ENCODE measurements around the gene MYH6. TPM values are rescaled to one million over a fixed set of nuclear protein-coding genes. Genes with fewer than 3 reads are reported as not detected.

MYH6 gene
- total RNA-seq, 4 donors from 2014 or later: 0.07 TPM; not detected in 3

DNA sequence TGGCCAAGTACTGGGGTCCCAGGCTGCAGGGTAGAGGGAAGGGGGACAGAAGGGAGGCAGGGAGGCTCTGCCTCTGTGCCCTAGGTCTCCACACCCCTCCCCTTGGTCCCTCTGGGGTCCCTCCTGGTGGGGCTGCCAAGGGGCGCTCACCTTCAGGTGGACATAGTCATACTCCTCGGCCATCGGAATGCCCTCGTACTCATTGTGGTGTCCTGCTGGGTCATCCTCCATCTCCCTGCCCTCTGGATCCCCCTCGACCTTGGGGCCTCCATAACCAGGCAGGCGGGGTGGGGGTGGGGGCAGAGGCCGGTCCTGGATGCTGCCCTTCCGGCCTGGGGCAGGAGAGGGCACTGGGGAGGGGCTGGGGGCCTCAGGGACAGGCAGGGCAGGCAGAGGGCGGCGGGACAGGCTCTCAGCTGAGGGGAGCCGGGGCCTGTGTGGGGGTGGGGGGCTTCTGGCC, 48.9 kb downstream of the MYH6 start:
- DNase-seq: no peak
- no peak overlapping the region for H3K27ac ChIP-seq
- H3K27me3 ChIP-seq: no peaks in the 10 kb centered on the region
- no peak overlapping the region for H3K4me3 ChIP-seq
- peaks cover 0 to 7% of the 10 kb centered on the region in 2 donors for H3K4me1 ChIP-seq
- H3K36me3 ChIP-seq: no peaks in the 10 kb centered on the region
- intact Hi-C loops (cut with DNase I; ENCODE audit: low total_unique reads): no loop called here
- H3K9me3 ChIP-seq: no peaks in the 10 kb centered on the region
- TF ChIP-seq, protein P1, sequence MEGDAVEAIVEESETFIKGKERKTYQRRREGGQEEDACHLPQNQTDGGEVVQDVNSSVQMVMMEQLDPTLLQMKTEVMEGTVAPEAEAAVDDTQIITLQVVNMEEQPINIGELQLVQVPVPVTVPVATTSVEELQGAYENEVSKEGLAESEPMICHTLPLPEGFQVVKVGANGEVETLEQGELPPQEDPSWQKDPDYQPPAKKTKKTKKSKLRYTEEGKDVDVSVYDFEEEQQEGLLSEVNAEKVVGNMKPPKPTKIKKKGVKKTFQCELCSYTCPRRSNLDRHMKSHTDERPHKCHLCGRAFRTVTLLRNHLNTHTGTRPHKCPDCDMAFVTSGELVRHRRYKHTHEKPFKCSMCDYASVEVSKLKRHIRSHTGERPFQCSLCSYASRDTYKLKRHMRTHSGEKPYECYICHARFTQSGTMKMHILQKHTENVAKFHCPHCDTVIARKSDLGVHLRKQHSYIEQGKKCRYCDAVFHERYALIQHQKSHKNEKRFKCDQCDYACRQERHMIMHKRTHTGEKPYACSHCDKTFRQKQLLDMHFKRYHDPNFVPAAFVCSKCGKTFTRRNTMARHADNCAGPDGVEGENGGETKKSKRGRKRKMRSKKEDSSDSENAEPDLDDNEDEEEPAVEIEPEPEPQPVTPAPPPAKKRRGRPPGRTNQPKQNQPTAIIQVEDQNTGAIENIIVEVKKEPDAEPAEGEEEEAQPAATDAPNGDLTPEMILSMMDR (IDR thresholded peaks at IDR 0.05): no peak
- no peak for TF ChIP-seq POLR2A (IDR thresholded peaks at IDR 0.05)

DNA sequence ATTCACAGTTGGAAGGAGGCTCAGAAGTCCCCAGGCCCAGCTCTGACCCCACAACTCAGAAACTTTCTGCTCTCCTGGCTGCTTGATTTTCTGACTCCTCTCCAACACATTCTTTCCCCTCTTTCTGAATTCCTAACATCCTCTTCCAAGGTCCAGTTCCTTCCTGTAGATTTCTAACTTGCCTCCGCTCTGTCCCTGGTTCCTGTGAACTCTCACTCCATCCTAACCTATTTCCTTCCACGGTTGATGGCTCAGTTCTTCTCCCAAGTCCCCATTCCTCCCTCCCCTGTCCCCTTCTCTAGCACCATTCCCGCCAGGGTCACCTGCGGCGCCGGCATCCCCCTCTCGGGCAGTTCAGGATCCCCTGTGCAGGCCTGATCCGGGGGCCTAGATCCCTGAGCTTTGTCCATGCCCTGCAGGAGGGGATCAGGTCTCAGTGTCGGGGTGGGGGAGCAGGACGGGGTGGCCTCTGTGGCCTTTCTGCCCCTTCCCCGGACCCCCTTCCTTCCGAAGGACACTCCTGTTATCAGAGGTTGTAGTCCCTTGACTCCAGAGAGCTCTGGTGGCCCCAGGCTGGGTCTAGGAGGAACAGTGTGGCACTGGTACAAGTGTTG, 49.4 kb downstream of the MYH6 start:
- peaks cover 0 to 4% of the 10 kb centered on the region in 2 donors for H3K4me1 ChIP-seq

DNA sequence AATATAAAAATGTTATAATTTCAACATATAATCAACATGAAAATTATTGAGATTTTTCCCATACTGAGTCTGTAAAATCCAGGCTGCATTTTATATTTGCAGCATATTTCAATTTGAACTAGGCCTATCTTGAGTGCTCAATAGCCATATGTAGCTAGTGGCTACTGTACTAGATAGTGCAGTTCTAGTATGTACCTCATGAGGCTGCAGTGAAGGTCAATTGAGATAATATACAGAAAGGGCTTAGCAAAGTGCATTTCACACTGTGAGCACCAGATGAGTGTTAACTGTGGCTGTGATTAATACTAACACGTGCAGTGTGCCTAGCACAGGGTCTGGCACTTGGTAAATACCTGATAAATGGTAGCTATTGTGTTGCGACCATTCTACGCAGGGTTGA, 50.0 kb downstream of the MYH6 start:
- H3K36me3 ChIP-seq: no peaks in the 10 kb centered on the region
- intact Hi-C loops (cut with DNase I; ENCODE audit: low total_unique reads): no loop called here
- H3K4me3 ChIP-seq: no peak overlapping the region
- no peak overlapping the region for H3K27ac ChIP-seq
- H3K4me1 ChIP-seq: no peaks in the 10 kb centered on the region
- no peak for DNase-seq
- no peaks in the 10 kb centered on the region for H3K9me3 ChIP-seq
- TF ChIP-seq, protein P1 (IDR thresholded peaks at IDR 0.05): no peak
- TF ChIP-seq POLR2A (IDR thresholded peaks at IDR 0.05): no peak
- no peaks in the 10 kb centered on the region for H3K27me3 ChIP-seq

More for the DNA sequence above, 49.4 kb downstream of the MYH6 start:
- Histone ChIP-seq H3K36me3 (no peaks in the 10 kb centered on the region), H3K27me3 (no peaks in the 10 kb centered on the region), H3K27ac (no peak overlapping the region), H3K4me3 (no peak overlapping the region), H3K9me3 (no peaks in the 10 kb centered on the region)
- no peak for TF ChIP-seq POLR2A (IDR thresholded peaks at IDR 0.05)
- TF ChIP-seq, protein P1 (IDR thresholded peaks at IDR 0.05): no peak
- no peak for DNase-seq
- intact Hi-C loops (cut with DNase I; ENCODE audit: low total_unique reads): no loop called here

DNA sequence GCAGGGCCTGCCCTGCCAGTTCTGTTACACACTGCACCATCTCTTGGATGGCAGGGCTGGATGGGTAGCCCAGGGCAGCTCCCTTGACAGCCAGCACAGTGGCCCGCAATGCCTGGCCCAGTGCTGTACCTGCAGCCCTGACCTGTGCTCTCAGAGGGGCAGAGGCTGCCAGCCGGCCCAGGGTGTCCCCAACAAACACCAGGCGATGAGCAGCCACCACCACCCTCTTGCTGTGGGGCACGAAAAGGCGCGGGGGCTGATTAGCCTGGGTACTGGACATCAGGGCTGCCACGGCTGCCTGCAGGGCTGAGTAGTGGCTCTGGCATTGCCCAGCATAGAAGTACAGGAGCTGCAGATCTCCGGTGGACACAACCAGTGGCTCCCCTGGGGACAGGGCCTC, 50.8 kb downstream of the MYH6 start:
- no peak for TF ChIP-seq POLR2A (IDR thresholded peaks at IDR 0.05)
- TF ChIP-seq, protein P1 (IDR thresholded peaks at IDR 0.05): no peak
- no peak for DNase-seq
- no peak overlapping the region for H3K4me3 ChIP-seq
- H3K9me3 ChIP-seq: no peaks in the 10 kb centered on the region
- no peaks in the 10 kb centered on the region for H3K27me3 ChIP-seq
- intact Hi-C loops (cut with DNase I; ENCODE audit: low total_unique reads): no loop called here
- H3K27ac ChIP-seq: no peak overlapping the region
- H3K4me1 ChIP-seq: no peaks in the 10 kb centered on the region
- H3K36me3 ChIP-seq: no peaks in the 10 kb centered on the region

DNA sequence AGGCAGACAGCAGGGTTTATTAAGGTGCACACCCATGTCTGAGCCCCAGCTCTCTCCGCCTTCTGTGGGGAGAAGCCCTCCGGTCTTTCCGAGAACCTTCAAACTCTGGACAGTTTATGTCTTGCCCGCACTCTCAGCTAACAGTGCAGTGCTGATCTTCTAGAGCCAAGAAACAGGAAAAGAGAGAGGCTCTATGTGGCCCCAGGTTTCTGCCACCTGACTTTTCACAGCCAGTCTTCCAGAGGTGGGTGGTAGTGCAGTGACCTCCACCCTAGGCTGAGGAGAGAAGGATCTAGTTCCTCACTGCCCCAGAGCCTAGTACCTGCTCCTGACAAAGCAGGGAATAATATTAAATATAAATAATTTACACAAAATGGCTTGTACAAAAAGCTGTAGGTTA, 51.4 kb downstream of the MYH6 start:
- no peaks in the 10 kb centered on the region for H3K4me1 ChIP-seq
- TF ChIP-seq, protein P1 (IDR thresholded peaks at IDR 0.05): no peak
- no peak for TF ChIP-seq POLR2A (IDR thresholded peaks at IDR 0.05)
- DNase-seq: no peak

More for the DNA sequence above, 51.4 kb downstream of the MYH6 start:
- Histone ChIP-seq H3K27me3 (no peaks in the 10 kb centered on the region), H3K4me3 (no peak overlapping the region), H3K36me3 (no peaks in the 10 kb centered on the region), H3K27ac (no peak overlapping the region), H3K9me3 (no peaks in the 10 kb centered on the region)
- intact Hi-C loops (cut with DNase I; ENCODE audit: low total_unique reads): no loop called here
